Activated T-helper 2 cell treated with anti-CD3 and anti-CD28 coated beads, Interferon-gamma antibody, Interleukin-2, Interleukin-4, amounts not matched to agents 10 μg/mL and 5 μg/mL and 100 μg/mL, durations not matched to agents 14 hours and 24 hours and 36 hours (primary cell): ENCODE measurements around the gene FOCAD. TPM values are rescaled to one million over a fixed set of nuclear protein-coding genes. Genes with fewer than 3 reads are reported as not detected.

Experiments
- DNase-seq: peaks from one replicate; pipeline ENCODE4 v3.0.0; 2021; ENCODE audit warnings: low spot score
- H3K27ac Mint-ChIP-seq: one replicate; pipeline ENCODE4 v1.8.0; 2021; ENCODE audit warnings: mixed read lengths
- H3K27me3 Mint-ChIP-seq: one replicate; pipeline ENCODE4 v1.8.0; 2021; ENCODE audit warnings: low read depth, mixed read lengths
- H3K36me3 Mint-ChIP-seq: one replicate; pipeline ENCODE4 v1.8.0; 2021; ENCODE audit warnings: low read depth, mixed read lengths
- H3K4me1 Mint-ChIP-seq: one replicate; pipeline ENCODE4 v1.8.0; 2021; ENCODE audit warnings: low read depth, mixed read lengths
- H3K4me3 Mint-ChIP-seq: one replicate; pipeline ENCODE4 v1.8.0; 2021; ENCODE audit warnings: low read depth, mild to moderate bottlenecking, moderate library complexity, mixed read lengths
- H3K9me3 Mint-ChIP-seq: one replicate; pipeline ENCODE4 v1.8.0; 2021; ENCODE audit warnings: mixed read lengths
- intact Hi-C: fragments of 100-400 bp; cut with micrococcal nuclease; formaldehyde crosslinking; loops from one replicate; pipeline ENCODE4 v1.15.1; 2023
- total RNA-seq: library from RNA; stranded (reverse); gene quantifications from 2 replicates; pipeline ENCODE4 v1.2.3, GENCODE V29; 2022

The FOCAD gene
- total RNA-seq, 1 donor from 2014 or later: 36.0 TPM

GRCh38 chr9:20898885-20899554 lies 215.0 kb downstream of the FOCAD start:
- Mint-ChIP-seq H3K27ac (no peak overlapping the region), H3K9me3 (no peaks in the 10 kb centered on the region), H3K36me3 (no peaks in the 10 kb centered on the region), H3K4me1 (no peaks in the 10 kb centered on the region), H3K27me3 (no peaks in the 10 kb centered on the region), H3K4me3 (no peak overlapping the region)
- no peak for DNase-seq
- intact Hi-C loops: no loop called here

- Mint-ChIP-seq H3K9me3 (no peaks in the 10 kb centered on the region), H3K4me1 (no peaks in the 10 kb centered on the region), H3K27ac (no peak overlapping the region), H3K4me3 (no peak overlapping the region), H3K27me3 (no peaks in the 10 kb centered on the region), H3K36me3 (no peaks in the 10 kb centered on the region)
- intact Hi-C loops: no loop called here
- DNase-seq: no peak
These were observed 219.2 kb downstream of the FOCAD start for GRCh38 chr9:20903212-20903611.

DNA sequence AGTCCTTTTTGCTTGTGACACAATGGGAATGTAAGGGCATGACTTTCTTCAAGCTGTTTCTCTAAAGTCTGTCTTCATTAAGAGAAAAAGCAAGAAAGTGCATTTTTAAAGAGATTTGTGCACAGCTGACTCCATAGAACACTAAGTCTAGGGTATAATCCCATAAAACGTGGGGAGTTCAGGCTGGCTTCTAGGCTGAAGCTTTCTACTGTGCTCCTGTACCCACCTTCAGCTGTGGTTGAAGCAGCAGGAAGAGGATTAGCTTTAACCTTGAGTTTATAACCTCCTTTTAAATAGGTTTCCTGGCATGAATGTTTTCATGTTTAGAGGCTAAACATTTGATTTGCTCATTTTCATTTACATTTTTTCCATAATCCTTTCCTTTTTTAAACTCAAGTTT lies 220.9 kb downstream of the FOCAD start:
- no peak overlapping the region for H3K27ac Mint-ChIP-seq
- H3K36me3 Mint-ChIP-seq: no peaks in the 10 kb centered on the region
- no peaks in the 10 kb centered on the region for H3K4me1 Mint-ChIP-seq
- H3K9me3 Mint-ChIP-seq: no peaks in the 10 kb centered on the region
- DNase-seq: no peak
- H3K27me3 Mint-ChIP-seq: no peaks in the 10 kb centered on the region
- no peak overlapping the region for H3K4me3 Mint-ChIP-seq
- intact Hi-C loops: no loop called here

DNA sequence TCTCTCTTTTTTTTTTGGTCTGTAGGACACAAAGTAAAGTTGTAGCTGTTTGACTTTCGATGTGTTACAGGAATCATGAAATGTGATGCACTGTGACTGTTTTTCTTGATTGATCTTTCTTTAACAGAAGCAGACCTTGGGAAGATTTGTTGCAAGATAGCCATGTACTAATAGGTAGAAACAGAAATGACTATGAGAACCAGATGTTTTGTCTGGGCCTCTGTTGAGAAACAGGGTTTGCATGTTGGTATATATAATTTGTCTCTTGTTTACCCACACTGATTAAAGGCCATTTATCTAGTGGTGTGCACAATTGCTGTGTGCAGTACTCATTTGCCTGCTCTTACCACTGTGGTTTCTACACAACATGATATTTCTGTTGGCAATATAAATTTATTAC lies 222.3 kb downstream of the FOCAD start:
- Mint-ChIP-seq H3K9me3 (no peaks in the 10 kb centered on the region), H3K27ac (no peak overlapping the region), H3K4me1 (no peaks in the 10 kb centered on the region), H3K36me3 (no peaks in the 10 kb centered on the region), H3K4me3 (no peak overlapping the region), H3K27me3 (no peaks in the 10 kb centered on the region)
- no peak for DNase-seq
- intact Hi-C loops: no loop called here

- no peaks in the 10 kb centered on the region for H3K27me3 Mint-ChIP-seq
- H3K9me3 Mint-ChIP-seq: no peaks in the 10 kb centered on the region
These were observed 224.4 kb downstream of the FOCAD start for GRCh38 chr9:20908461-20908860.

GRCh38 chr9:20914556-20914955 lies 230.5 kb downstream of the FOCAD start:
- no peak for DNase-seq
- H3K27me3 Mint-ChIP-seq: no peaks in the 10 kb centered on the region
- H3K36me3 Mint-ChIP-seq: peaks cover 25% of the 10 kb centered on the region
- no peak overlapping the region for H3K4me3 Mint-ChIP-seq
- H3K27ac Mint-ChIP-seq: no peak overlapping the region
- H3K4me1 Mint-ChIP-seq: no peaks in the 10 kb centered on the region
- intact Hi-C loops: no loop called here
- peaks cover 4% of the 10 kb centered on the region for H3K9me3 Mint-ChIP-seq

More at GRCh38 chr9:20908461-20908860, 224.4 kb downstream of the FOCAD start:
- intact Hi-C loops: no loop called here
- H3K4me1 Mint-ChIP-seq: no peaks in the 10 kb centered on the region
- H3K36me3 Mint-ChIP-seq: peaks cover 5% of the 10 kb centered on the region
- no peak overlapping the region for H3K27ac Mint-ChIP-seq
- H3K4me3 Mint-ChIP-seq: no peak overlapping the region
- no peak for DNase-seq

- Mint-ChIP-seq H3K4me3 (no peak overlapping the region), H3K4me1 (peaks cover 17% of the 10 kb centered on the region), H3K9me3 (peaks cover 4% of the 10 kb centered on the region), H3K27me3 (no peaks in the 10 kb centered on the region), H3K27ac (no peak overlapping the region), H3K36me3 (peaks cover 41% of the 10 kb centered on the region)
- intact Hi-C loops: loop anchor here (10.0 kb wide), 2 partner anchors 177 to 367 kb away; no protein-coding TSS in a partner anchor
- no peak for DNase-seq
These were observed 237.3 kb downstream of the FOCAD start for GRCh38 chr9:20921362-20921761.

DNA sequence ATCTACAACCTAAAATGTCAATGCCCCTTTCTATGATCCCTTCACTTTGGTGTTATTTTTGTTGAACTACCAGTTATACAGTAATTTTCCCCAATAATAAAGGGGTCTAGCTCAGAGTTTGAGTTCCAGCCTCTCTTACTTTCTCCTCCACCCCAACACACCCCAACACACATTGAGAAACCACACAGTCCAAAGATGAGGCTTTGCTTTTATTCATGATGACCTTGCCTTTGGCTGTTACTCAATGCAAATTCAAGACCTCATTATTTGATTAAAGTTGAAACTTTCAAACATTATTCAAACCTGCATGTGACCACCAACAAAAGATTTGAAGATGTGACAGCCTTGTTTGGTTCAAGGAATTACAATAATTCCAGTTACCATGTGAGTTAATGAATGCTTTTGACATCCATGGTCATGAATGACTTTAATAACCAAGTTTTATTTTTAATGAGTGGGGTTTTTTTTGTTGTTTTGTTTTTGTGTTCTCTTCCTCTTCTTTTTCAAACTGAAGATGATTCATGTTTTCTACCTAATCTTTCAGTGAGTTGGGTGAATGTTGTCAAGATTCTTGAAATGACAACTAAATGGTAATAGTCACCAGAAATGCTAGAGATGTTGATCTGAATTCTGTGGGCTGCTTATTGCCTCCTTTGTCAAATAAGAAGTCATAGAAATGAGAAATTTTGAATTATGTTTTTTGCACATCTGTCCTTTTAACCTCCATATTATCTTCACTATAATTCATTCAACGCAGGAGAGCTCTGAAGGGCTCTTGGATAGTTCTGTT lies 241.4 kb downstream of the FOCAD start:
- H3K27ac Mint-ChIP-seq: peak overlapping the region; percentile 55
- H3K36me3 Mint-ChIP-seq: peaks cover 24% of the 10 kb centered on the region

GRCh38 chr9:20929276-20929675 lies 245.2 kb downstream of the FOCAD start:
- Mint-ChIP-seq H3K27ac (no peak overlapping the region), H3K36me3 (peaks cover 28% of the 10 kb centered on the region), H3K27me3 (no peaks in the 10 kb centered on the region), H3K9me3 (no peaks in the 10 kb centered on the region), H3K4me1 (peaks cover 25% of the 10 kb centered on the region), H3K4me3 (no peak overlapping the region)
- DNase-seq: no peak
- intact Hi-C loops: loop anchor here (5.0 to 10.0 kb wide), 4 partner anchors 184 to 572 kb away; partner anchors contain the start of gene FOCAD

More for the DNA sequence above, 241.4 kb downstream of the FOCAD start:
- intact Hi-C loops: loop anchor here (1.0 to 10.0 kb wide), 5 partner anchors 181 to 568 kb away; partner anchors contain the start of gene FOCAD
- no peaks in the 10 kb centered on the region for H3K9me3 Mint-ChIP-seq
- no peaks in the 10 kb centered on the region for H3K27me3 Mint-ChIP-seq
- H3K4me1 Mint-ChIP-seq: peaks cover 26% of the 10 kb centered on the region
- no peak for DNase-seq
- no peak overlapping the region for H3K4me3 Mint-ChIP-seq

- Mint-ChIP-seq H3K27me3 (no peaks in the 10 kb centered on the region), H3K4me1 (peaks cover 11% of the 10 kb centered on the region), H3K36me3 (peaks cover 24% of the 10 kb centered on the region), H3K27ac (no peak overlapping the region), H3K4me3 (no peak overlapping the region), H3K9me3 (no peaks in the 10 kb centered on the region)
- DNase-seq: no peak
- intact Hi-C loops: no loop called here
These were observed 246.8 kb downstream of the FOCAD start for GRCh38 chr9:20930836-20931235.

- intact Hi-C loops: loop anchor here (1.0 to 10.0 kb wide), 6 partner anchors 56 to 1014 kb away; no protein-coding TSS in a partner anchor
- no peak for DNase-seq
- Mint-ChIP-seq H3K9me3 (no peaks in the 10 kb centered on the region), H3K27me3 (no peaks in the 10 kb centered on the region), H3K4me1 (peaks cover 3% of the 10 kb centered on the region), H3K27ac (no peak overlapping the region), H3K4me3 (no peak overlapping the region), H3K36me3 (peaks cover 16% of the 10 kb centered on the region)
These were observed 256.6 kb downstream of the FOCAD start for GRCh38 chr9:20940447-20941173.

- Mint-ChIP-seq H3K36me3 (peaks cover 14% of the 10 kb centered on the region), H3K27ac (no peak overlapping the region)
These were observed 257.2 kb downstream of the FOCAD start for GRCh38 chr9:20941174-20941690.

More at GRCh38 chr9:20941174-20941690, 257.2 kb downstream of the FOCAD start:
- H3K4me3 Mint-ChIP-seq: no peak overlapping the region
- DNase-seq: peak; percentile 40
- intact Hi-C loops: loop anchor here (1.0 to 10.0 kb wide), 6 partner anchors 56 to 1015 kb away; no protein-coding TSS in a partner anchor
- peaks cover 3% of the 10 kb centered on the region for H3K4me1 Mint-ChIP-seq
- no peaks in the 10 kb centered on the region for H3K27me3 Mint-ChIP-seq
- no peaks in the 10 kb centered on the region for H3K9me3 Mint-ChIP-seq
